Measurements from ENCODE around the gene PALM2AKAP2.

- TF ChIP-seq GATA3 (IDR thresholded peaks at IDR 0.05; ENCODE audit: low read depth, low read length) (no peak), GATA2 (IDR thresholded peaks at IDR 0.05; ENCODE audit: low read depth, low read length) (no peak)
These were observed 31.9 kb downstream of the PALM2AKAP2 start for GRCh38 chr9:109811876-109812275.

All from SH-SY5Y (cell line).